ENCODE results near the gene MTMR3. TPM values are rescaled to one million over a fixed set of nuclear protein-coding genes. Genes with fewer than 3 reads are reported as not detected.

The MTMR3 gene
- total RNA-seq, 2 donors from 2014 or later, result 29.8 to 34.8 TPM

DNA sequence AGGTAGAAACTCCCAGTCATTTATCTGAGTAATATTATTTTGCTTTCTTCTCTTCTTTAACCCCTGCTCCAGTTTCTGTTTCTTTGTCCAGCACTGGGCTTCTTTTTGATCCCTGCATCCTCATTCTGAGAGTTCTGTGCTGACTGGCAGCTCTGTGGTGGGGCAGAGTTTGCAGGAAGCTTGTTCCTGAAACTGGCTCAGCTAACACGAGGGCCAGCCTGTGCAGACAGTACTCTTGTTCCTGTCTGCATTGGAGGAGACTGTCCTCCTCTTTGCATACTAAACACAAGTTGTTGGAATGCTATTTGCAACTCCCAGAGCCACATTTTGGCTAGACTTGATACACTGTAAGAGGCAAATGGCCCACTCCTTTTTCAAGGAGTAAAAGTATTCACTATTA, 104.2 kb downstream of the MTMR3 start:
- intact Hi-C loops (cut with DNase I), result no loop called here

DNA sequence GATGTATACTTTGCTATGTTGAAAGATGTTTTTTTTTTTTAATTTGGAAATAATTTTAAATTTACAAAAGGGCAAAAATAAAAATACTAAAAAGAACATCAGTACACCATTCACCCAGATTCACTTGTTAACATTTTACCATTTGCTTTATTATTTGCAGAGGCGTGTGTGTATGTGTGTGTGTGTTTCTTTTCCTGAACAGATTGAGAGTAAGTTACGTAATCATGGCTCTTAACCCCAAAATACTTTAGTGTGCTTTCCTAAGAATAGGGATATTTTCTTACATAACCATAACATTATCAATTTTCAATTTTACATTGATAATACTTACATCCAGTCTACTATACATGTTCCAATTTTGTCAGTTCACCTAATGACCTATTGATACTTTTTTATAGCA, 105.7 kb downstream of the MTMR3 start:
- DNase-seq (no peak), ATAC-seq (no peak)
- intact Hi-C loops (cut with DNase I), result no loop called here

More for the DNA sequence above, 104.2 kb downstream of the MTMR3 start:
- ATAC-seq (no peak), DNase-seq (no peak)

DNA sequence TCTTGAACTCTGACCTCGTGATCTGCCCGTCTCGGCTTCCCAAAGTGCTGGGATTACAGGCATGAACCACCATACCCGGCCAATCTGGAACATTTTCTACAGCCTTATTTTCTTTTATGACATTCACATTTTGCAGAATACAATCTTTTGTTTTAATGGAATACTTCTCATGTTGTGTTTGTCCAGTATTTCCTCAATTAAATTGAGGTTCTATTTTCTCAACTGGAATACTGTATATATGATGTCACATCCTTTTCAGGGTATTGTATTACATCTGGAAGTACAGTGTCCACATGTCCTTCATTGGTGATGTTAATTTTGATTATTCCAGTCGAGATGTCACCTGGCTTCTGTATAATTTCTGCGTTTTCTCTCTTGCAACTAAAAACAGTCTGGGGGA, 106.5 kb downstream of the MTMR3 start:
- ATAC-seq, result no peak
- DNase-seq, result no peak
- intact Hi-C loops (cut with DNase I), result no loop called here

DNA sequence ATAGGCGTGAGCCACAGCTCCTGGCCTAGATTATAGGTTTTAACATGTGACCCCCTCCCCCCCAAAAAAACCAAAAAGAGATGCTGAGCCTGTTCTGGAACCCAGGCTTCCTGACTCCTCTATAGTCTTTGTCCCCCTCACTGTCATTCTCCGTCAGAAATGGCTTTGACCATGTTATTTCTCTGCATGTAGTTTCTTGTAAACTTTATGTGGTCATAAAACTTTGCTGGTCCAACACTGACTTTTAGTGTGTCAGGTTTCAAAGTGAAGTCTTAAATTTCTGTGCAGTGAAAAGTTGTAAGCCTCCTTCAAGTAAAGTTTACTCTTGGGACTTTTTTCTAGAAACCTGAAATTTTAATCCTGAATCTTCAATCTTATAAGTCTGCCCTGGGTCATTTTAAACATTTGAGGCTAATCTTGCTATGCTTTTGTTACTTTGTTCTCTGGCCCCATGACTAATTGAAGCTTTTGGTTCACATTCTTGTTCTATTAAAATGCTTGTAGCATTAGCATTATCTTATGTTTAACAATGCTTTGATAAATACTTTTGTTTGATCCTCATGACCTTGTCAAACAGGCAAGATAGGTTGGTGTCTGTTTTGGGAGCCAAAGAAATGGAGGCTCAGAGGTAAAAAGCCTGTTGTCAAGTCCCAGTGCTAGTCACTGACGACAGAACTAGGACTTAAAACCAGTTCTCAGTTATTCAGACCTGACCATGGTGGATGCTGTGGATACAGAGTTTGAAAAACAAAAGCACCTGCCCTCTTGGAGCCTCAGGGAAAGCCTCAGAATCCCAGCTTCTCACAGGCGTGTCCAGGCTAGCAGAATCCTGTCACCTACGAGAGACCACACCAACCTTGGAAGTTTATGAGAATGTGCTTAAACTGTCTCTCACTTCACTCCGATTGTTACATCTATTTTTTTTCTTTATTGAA, 109.6 kb downstream of the MTMR3 start:
- no peak for DNase-seq
- intact Hi-C loops (cut with DNase I), result no loop called here
- ATAC-seq, result no peak

DNA sequence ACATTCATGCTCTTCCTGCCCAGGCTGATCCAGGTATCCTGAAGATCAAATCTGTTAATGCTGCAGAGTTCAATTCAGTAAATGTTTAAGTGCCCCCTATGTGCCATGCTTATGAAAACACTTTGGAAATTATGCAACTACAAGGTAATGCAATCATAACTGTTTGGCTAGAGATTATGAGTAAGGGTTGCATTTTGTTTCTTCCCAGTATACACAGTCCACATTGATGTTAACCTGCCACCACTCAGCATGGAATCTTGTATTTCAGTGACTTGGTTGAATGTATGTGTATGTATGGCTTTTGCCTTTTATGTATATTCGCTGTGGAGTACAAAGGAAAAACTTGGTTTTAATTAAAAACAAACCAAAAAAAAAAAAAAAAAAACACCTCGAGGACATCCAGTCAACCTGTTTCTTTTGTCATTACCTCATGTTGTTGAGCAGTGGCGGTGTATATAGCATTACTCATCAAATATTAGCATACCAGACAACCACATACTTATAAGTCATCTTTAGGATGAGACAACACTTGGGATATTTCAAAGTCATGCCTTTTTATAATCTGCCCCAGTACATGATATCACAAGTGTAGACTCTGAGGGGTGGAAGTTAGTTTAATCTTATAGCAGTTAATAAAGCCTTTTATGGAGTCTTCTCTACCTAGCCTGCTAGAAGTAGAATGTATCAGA, 111.2 kb downstream of the MTMR3 start:
- intact Hi-C loops (cut with DNase I), result no loop called here
- ATAC-seq, result peak in 1 of 2 donors; percentile 25

DNA sequence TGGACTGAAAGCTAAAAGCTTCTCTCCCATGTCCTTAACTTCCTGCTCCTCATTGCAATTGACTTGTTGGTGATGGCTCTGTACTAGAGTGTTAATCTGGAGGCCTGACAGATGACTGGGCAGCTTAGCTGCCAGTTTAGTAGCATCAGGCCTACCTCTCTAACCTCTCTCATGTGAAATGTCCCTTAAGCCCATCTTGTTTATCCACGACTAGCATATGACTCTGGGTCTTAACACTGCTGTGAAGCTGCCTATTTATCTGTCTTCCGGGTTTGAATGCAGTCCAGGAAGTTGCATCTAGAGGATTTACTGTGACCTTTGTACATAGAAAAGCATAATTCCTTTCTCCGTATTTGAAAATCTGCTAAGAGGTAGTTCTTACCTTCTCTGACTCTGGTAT, 112.0 kb downstream of the MTMR3 start:
- peak; percentile 41 to 72 for ATAC-seq
- DNase-seq, result no peak
- intact Hi-C loops (cut with DNase I), result no loop called here

More for the DNA sequence above, 111.2 kb downstream of the MTMR3 start:
- DNase-seq, result no peak

DNA sequence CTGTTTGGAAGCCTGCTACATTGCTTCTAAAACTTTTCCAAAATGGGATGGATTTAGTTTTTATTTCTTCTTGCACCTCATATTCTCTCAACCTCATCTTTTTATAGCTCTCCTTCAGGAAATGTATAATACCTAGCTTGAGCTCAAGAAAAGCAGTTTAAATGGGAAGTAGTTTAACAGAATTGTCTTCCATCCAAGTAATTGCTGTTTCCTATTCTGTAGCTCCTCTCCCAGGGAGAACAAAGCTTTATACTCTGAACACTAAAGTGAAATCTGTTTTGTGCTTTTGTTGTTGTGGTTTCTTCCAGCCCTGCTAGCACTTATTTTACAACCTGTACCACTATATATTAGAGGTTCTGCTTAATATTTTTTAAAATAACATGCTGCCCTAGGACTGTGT, 114.1 kb downstream of the MTMR3 start:
- intact Hi-C loops (cut with DNase I), result no loop called here
- DNase-seq (no peak), ATAC-seq (no peak)

DNA sequence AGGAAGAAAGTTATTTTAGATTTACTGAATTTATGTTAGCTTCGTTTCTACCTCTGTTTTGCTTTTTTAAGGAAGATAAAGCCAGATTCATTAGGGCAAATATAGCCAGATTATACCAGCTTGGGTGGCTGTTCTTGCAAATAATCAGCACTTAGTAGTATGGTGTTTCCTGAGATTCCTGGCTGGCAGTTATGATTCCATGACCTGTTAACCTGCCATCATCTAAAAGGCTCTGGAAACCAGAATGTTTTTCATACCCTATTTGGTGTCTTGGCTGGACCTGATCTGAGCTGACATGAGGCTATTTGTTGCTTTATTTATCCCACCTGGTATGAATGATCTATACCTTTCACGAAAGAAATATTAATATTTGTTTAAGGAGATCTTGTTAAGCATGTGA, 114.5 kb downstream of the MTMR3 start:
- no peak for ATAC-seq
- DNase-seq, result no peak
- intact Hi-C loops (cut with DNase I), result no loop called here

DNA sequence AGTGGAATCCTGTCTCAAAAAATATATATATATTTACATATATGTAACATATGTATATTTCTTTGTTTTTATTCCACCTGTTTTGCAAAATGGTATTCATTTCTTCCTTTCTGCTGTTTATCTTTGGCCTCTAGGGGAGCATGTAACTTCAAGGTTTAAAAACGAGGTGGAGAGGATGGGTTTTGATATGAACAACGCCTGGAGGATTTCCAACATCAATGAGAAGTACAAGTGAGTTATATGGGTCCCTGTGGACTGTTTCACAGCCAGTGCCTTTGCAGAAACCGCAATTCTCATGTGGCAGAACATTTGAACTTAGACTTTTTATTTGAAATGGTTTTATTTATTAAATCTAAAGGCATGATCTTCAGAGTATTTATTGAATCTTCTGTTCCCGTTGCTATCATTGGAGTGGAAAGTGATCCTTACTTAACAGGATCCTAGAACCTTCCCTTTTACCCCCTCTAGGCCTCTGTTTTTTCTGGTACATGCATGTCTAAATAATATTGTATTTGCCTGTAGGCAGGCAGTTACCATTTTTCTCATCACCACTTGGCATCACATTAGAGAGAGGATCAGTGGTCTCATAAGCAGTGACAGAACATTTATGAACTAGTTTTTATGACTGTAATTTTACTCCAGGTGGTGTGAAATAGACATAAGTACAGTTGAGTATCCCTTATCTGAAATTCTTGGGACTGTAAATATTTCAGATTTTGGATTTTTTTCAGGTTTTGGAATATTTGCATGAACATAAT, 115.8 kb downstream of the MTMR3 start:
- DNase-seq, result no peak
- no peak for ATAC-seq
- intact Hi-C loops (cut with DNase I), result no loop called here

DNA sequence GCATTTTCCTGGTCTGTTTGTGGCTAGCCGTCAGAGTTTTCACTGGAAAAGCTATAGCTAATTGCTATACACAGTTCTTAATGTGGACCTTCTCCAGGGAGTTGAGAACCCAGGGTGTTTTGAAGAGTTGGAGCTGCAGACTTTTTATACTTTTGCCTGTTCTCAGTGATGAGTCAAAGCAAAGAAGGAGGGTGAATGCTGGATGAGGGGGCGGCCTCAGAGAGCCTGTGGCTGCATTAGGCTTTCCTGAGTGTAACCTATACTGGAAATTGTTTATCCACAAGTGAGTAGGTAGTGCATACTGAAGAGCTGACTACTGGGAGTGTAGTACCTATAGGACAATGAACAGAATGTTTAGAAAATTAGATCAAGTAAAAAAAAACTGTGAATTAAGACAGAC, 117.6 kb downstream of the MTMR3 start:
- ATAC-seq (no peak), DNase-seq (no peak)
- intact Hi-C loops (cut with DNase I), result loop anchor here in 1 of 2 donors (10.0 kb wide), 3 partner anchors 116 to 306 kb away; partner anchors contain the start of gene MTMR3

DNA sequence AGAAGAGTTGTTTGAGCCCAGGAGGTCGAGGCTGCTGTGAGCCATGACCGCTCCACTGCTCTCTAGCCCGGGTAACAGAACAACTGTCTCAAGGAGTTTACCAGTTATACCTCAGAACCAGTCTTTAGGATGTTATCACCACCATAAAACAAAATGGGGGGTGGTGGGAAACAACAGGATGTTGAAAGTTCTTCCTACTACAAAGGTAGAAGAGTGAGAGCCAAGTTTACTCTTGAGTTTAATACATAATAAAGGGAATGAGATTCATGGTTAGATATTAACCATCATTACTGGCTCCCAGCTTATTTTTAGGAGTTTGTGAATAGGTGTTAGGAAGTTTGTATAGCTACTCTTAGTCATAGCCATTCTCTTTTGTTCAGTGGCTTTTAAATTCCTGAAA, 118.5 kb downstream of the MTMR3 start:
- intact Hi-C loops (cut with DNase I), result loop anchor here in 1 of 2 donors (10.0 kb wide), 3 partner anchors 117 to 307 kb away; partner anchors contain the start of gene MTMR3
- ATAC-seq, result no peak

DNA sequence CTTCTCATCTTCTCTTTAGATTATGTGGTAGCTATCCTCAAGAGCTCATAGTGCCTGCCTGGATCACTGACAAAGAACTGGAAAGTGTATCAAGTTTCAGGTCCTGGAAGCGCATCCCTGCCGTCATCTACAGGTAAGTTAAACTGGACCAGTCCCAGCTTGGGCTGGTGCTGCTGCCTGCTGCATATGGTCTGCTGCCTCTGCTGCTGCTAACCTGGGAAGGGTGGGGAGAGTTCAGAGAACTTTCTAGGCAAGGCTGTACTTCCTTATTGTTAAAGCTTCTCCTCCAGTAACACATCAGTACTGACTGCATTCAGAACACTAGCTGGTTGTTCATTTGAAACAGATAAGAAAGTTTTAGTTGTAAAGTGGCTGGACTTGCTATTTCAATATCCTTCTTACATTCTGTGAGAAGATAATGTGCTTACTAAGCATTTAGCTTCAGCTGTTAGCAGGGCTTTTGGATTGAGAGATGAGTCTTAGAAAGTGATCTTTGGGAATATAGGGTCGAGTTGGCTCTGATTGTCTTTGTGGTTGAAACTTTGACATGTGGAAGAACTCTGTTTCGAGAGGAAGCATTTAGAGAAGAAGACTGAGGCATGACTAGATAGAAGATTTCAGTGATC, 120.0 kb downstream of the MTMR3 start:
- ATAC-seq, result no peak
- intact Hi-C loops (cut with DNase I), result loop anchor here in 1 of 2 donors (10.0 kb wide), 3 partner anchors 118 to 308 kb away; partner anchors contain the start of gene MTMR3
- DNase-seq, result no peak

More for the DNA sequence above, 118.5 kb downstream of the MTMR3 start:
- no peak for DNase-seq

DNA sequence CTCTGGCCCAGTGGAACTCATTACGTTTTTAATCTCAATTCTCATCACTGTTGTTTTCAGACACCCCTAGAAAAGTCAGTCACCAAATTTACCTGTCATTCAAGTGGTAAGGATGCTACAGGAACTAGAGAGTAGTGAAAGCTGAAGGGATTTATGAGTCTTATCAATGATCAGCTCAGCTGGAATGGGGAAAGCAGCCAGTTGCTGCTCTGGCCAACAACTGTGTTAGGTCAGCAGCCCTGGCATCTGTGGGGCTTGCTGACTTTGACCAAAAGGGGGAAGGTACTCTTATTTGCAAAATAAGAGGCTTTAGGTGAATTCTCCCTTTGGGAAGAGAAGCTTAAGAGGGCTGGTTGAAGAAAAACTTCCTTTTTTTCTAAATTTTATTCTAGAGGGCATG, 121.1 kb downstream of the MTMR3 start:
- DNase-seq (no peak), ATAC-seq (peak; percentile 30 to 67)
- intact Hi-C loops (cut with DNase I), result loop anchor here in 1 of 2 donors (10.0 kb wide), 3 partner anchors 119 to 309 kb away; partner anchors contain the start of gene MTMR3

DNA sequence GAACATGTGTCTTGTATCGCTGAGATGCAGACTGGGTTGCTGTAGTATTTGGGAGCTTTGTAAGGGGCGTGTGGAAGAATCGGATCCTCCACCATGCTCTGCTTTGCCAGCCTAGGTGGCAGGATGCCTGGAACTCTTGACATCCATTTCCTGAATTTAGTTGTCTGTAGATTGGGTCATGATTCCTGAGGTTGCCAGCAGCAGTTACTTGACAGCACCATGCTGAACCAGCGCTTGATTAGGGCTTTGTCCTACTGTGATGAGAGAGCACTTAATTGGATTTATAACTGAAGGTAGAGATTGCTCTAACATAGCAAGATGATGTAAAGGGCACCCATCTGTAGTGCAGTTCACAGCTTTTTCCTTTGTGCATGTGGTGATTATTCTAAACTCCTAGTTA, 121.7 kb downstream of the MTMR3 start:
- intact Hi-C loops (cut with DNase I), result loop anchor here in 1 of 2 donors (5.0 to 10.0 kb wide), 4 partner anchors 120 to 372 kb away; partner anchors contain the start of gene MTMR3
- peak; percentile 64 to 69 for ATAC-seq
- no peak for DNase-seq

DNA sequence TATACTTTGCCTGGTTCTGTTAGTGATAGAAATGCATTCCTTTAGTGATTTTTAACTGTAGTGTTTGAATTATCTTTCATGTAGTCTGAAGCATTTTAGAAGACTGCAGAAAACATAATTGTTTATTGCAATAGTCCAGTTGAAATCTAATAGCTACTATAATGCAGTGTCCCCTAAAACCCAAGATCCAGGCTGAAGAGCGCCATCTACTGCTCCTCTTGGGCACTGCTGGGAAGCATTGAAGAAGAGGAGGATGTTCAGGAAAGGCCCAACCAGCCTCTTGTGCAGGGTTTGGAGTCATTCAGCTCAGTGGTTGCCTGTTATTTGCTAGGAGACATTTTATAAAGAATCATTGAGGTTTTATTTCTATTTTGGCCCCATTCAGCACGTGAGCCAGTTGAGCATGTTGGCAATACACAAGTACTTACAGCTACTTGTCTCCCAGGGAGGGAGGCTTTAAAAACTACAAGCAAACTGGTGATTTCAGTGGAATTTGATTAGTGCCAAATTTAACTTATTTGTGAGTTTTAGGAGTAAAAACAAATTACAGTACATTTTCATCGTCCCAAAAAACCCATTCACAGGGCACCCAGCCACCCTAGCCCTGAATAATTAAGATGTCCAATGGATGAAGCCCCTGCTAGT, 122.4 kb downstream of the MTMR3 start:
- peak; percentile 55 for DNase-seq
- intact Hi-C loops (cut with DNase I), result loop anchor here in 1 of 2 donors (5.0 to 10.0 kb wide), 4 partner anchors 121 to 373 kb away; partner anchors contain the start of gene MTMR3

DNA sequence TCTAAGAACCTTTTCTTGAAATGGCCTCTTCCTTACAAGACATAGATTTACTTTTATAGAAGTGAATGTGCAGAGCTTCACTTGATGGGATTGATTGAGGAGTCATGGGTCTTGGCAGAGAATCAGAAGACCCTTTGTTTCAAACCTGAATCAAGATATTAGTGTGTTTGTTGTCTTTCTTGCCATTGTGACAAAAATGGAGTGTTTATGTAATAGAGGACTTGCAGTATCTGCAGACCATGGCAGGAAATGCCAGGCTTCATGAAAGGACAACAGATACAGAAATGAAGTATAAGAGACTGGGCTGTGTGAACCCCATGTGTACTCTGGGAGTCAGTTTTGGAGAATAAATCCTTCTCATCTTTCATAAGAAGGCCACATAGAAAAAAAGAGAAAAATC, 124.4 kb downstream of the MTMR3 start:
- ATAC-seq (no peak), DNase-seq (no peak)
- intact Hi-C loops (cut with DNase I), result loop anchor here in 1 of 2 donors (5.0 to 10.0 kb wide), 4 partner anchors 123 to 375 kb away; partner anchors contain the start of gene MTMR3

More for the DNA sequence above, 122.4 kb downstream of the MTMR3 start:
- peak; percentile 87 to 88 for ATAC-seq

DNA sequence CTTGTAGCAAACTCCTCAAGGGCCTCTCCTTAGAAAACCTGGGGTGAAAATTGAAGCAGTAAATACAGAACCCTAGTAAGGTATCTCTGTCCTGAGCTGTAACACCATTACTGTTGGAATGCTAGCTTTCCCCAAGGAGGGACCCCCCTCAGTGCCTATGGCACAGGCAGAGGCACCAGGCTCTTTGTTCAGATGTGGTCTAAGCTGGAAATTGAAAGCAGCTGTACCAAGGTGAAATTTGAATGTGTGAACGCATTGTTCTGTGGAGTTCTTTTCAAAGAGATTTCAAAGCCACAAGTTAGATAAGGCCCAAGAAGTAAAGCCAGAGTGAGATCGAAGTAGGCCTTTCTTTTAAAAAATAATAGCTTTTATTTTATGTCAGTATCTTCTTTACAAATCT, 125.4 kb downstream of the MTMR3 start:
- no peak for DNase-seq
- ATAC-seq, result no peak
- intact Hi-C loops (cut with DNase I), result loop anchor here in 1 of 2 donors (5.0 to 10.0 kb wide), 4 partner anchors 124 to 376 kb away; partner anchors contain the start of gene MTMR3

DNA sequence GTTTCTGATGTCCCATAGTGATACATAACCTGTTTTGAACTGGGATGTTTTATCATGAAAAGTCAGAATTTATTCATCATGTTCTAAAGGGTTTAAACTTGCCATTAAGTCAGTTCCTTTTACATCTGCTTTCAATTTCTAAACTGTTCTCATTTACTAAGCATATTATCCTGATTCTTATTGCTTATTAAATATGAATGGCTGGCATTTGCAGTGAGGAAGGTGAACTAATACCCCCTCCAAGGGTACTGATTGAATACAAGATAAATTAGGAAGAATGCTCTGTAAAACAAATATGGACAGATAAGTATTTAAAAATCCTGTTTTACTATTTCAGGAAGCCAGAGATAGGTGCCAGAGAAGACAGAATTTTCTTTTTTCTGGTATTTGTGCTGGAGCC, 126.5 kb downstream of the MTMR3 start:
- ATAC-seq (no peak), DNase-seq (no peak)
- intact Hi-C loops (cut with DNase I), result loop anchor here in 1 of 2 donors (5.0 to 10.0 kb wide), 4 partner anchors 125 to 377 kb away; partner anchors contain the start of gene MTMR3

All from left cardiac atrium (tissue), 4 donors.